GM12878 (cell line): Measurements from ENCODE around the gene IFNAR1.

Experiments used
- ATF2 ChIP-seq: IDR thresholded peaks from 2 replicates; pipeline ENCODE4 v1.6.1; 2012; ENCODE audit warnings: low read length, inconsistent platforms
- BCL3 ChIP-seq: IDR thresholded peaks from 2 replicates; pipeline ENCODE4 v1.6.1; 2011; ENCODE audit warnings: borderline replicate concordance, low read depth, mild to moderate bottlenecking, moderate library complexity, low read length; ENCODE audit not compliant: insufficient read depth, poor library complexity, severe bottlenecking
- CHD2 ChIP-seq: IDR thresholded peaks from 2 replicates; pipeline ENCODE4 v1.6.1; 2011; ENCODE audit warnings: low read depth, low read length, improper control_type of control experiment, borderline replicate concordance
- CREM ChIP-seq: IDR thresholded peaks from 2 replicates; pipeline ENCODE4 v1.6.1; 2014; ENCODE audit warnings: antibody characterized with exemption, low read depth
- CTCF ChIP-seq, 3 experiments: IDR thresholded peaks in 2 of 3; conservative IDR thresholded peaks in 1 of 3; 2 replicates each; pipeline ENCODE4 v1.5.1; 2011; ENCODE audit warnings: low read depth in 3 of 3, low read length in 3 of 3, mild to moderate bottlenecking in 3 of 3, control low read depth in 2 of 3, moderate library complexity in 2 of 3, inconsistent platforms in 1 of 3, mixed read lengths in 1 of 3; ENCODE audit not compliant: control insufficient read depth in 2 of 3, insufficient read depth in 1 of 3; ENCODE audit errors: extremely low read depth in 1 of 3
- FOXM1 ChIP-seq: IDR thresholded peaks from 2 replicates; pipeline ENCODE4 v1.6.1; 2012; ENCODE audit warnings: low read depth, mild to moderate bottlenecking, inconsistent platforms, low read length, moderate library complexity
- PBX3 ChIP-seq: IDR thresholded peaks from 2 replicates; pipeline ENCODE4 v1.6.1; 2011; ENCODE audit warnings: mild to moderate bottlenecking, low read depth, low read length, moderate library complexity; ENCODE audit not compliant: insufficient replicate concordance
- POLR2A ChIP-seq: IDR thresholded peaks from 2 replicates; pipeline ENCODE4 v1.6.1; 2011; ENCODE audit warnings: low read depth, mild to moderate bottlenecking, low read length
- RAD21 ChIP-seq: IDR thresholded peaks from 2 replicates; pipeline ENCODE4 v1.6.1; 2011; ENCODE audit warnings: mild to moderate bottlenecking, low read depth, low read length, moderate library complexity; ENCODE audit not compliant: insufficient read depth
- SREBF1 ChIP-seq: IDR thresholded peaks from 2 replicates; pipeline ENCODE4 v1.6.1; 2012; ENCODE audit warnings: mild to moderate bottlenecking, low read length
- ZNF592 ChIP-seq: fragments of 450-650 bp; IDR thresholded peaks from 2 replicates; pipeline ENCODE4 v1.6.1; 2017; ENCODE audit warnings: mild to moderate bottlenecking, moderate library complexity

- TF ChIP-seq CREM: no peak
- TF ChIP-seq BCL3: no peak
- no peak for TF ChIP-seq POLR2A
- TF ChIP-seq ZNF592: no peak
- TF ChIP-seq CHD2: no peak
- TF ChIP-seq SREBF1: no peak
- TF ChIP-seq ATF2: no peak
- no peak for TF ChIP-seq CTCF (IDR thresholded peaks at IDR 0.05 in 2 of 3, conservative IDR thresholded peaks at IDR 0.05 in 1 of 3; ENCODE audit: control insufficient read depth in 2 of 3, extremely low read depth in 1 of 3, insufficient read depth in 1 of 3, low read depth in 3 of 3, low read length in 3 of 3)
- TF ChIP-seq RAD21: no peak
- TF ChIP-seq FOXM1: no peak
- TF ChIP-seq PBX3: no peak
Observed at GRCh38 chr21:33283203-33283602, 41.6 kb upstream of the IFNAR1 start.
